ENCODE results near the gene ADARB2. TPM values are rescaled to one million over a fixed set of nuclear protein-coding genes. Genes with fewer than 3 reads are reported as not detected.

ADARB2 gene
- total and polyA plus RNA-seq, 2 donors (not counting 1 experiment from before 2014, with no cell fraction given), result not detected

DNA sequence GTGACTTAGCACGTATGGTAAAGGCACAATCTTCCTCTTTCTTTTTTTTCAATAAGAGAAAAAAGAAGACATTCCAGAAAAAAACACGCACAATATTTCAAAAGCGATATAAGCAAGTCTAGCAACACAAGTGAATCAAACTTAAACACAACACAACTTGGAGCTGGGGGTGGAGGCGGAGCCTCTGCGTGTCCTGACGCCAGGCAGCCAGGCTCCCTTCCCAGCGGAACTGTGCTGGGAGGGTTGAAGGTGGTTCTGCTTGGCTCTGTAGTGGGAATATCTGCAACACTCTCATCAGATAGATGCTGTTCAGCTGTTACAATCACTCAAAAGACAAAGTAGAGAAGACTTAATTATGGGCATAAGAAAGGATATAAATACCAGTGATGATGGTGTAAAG is 469.8 kb downstream of the ADARB2 start:
- no peaks in the 10 kb centered on the region for H3K4me1 ChIP-seq (ENCODE audit: control insufficient read depth, extremely low read depth, insufficient read depth, low read length)
- H3K4me3 ChIP-seq (replicated peaks in 1 of 4; ENCODE audit: control extremely low read depth in 1 of 4, insufficient read depth in 1 of 4, low read depth in 3 of 4, low read length in 4 of 4), result no peak overlapping the region
- H3K79me2 ChIP-seq (ENCODE audit: control insufficient read depth, insufficient read depth, low read length), result no peaks in the 10 kb centered on the region
- TF ChIP-seq EZH2 (IDR thresholded peaks at IDR 0.05; ENCODE audit: low read length, missing control alignments), result no peak
- TF ChIP-seq, protein P1, sequence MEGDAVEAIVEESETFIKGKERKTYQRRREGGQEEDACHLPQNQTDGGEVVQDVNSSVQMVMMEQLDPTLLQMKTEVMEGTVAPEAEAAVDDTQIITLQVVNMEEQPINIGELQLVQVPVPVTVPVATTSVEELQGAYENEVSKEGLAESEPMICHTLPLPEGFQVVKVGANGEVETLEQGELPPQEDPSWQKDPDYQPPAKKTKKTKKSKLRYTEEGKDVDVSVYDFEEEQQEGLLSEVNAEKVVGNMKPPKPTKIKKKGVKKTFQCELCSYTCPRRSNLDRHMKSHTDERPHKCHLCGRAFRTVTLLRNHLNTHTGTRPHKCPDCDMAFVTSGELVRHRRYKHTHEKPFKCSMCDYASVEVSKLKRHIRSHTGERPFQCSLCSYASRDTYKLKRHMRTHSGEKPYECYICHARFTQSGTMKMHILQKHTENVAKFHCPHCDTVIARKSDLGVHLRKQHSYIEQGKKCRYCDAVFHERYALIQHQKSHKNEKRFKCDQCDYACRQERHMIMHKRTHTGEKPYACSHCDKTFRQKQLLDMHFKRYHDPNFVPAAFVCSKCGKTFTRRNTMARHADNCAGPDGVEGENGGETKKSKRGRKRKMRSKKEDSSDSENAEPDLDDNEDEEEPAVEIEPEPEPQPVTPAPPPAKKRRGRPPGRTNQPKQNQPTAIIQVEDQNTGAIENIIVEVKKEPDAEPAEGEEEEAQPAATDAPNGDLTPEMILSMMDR (conservative IDR thresholded peaks at IDR 0.05 in 1 of 2, IDR thresholded peaks at IDR 0.05 in 1 of 2; ENCODE audit: low read depth in 1 of 2, low read length in 2 of 2), result no peak
- H3K27ac ChIP-seq (ENCODE audit: insufficient read depth, low read length), result no peak overlapping the region
- H3K4me2 ChIP-seq (ENCODE audit: extremely low read depth, insufficient read depth, low read length), result no peak overlapping the region
- H3K36me3 ChIP-seq (ENCODE audit: control insufficient read depth, insufficient read depth, low read length), result no peaks in the 10 kb centered on the region
- no peaks in the 10 kb centered on the region for H4K20me1 ChIP-seq (ENCODE audit: control insufficient read depth, extremely low read depth, insufficient read depth, low read length)
- no peak for DNase-seq (ENCODE audit: low read depth in 2 of 2)
- H3K9me3 ChIP-seq (ENCODE audit: control insufficient read depth, insufficient read depth, low read depth, low read length), result no peaks in the 10 kb centered on the region
- H3K9ac ChIP-seq (ENCODE audit: insufficient read depth, low read length), result no peak overlapping the region
- no peaks in the 10 kb centered on the region for H3K27me3 ChIP-seq (ENCODE audit: control insufficient read depth, insufficient read depth, low read length)
- H2AFZ ChIP-seq (ENCODE audit: low read length), result no peak overlapping the region

DNA sequence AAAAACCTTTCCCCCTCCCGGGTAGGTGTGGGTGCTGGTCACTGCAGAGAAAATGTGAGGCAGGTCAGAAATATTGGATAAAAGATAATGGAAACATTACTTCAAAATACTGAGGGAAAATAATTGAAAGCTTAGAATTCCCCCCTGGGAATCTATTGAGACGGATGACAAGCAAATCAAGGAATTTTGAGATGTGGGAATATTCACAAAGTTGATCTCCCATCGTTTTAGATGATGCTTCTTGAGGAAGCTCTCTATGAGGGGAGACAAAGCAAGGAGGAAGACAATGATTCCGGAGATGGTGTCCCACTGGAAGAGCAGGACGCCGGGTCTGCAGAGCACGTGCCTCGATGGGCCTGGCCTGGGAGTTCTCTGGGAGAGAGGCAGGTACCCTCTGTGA is 470.2 kb downstream of the ADARB2 start:
- H4K20me1 ChIP-seq (ENCODE audit: control insufficient read depth, extremely low read depth, insufficient read depth, low read length), result no peaks in the 10 kb centered on the region
- TF ChIP-seq EZH2 (IDR thresholded peaks at IDR 0.05; ENCODE audit: low read length, missing control alignments), result no peak
- TF ChIP-seq, protein P1 (conservative IDR thresholded peaks at IDR 0.05 in 1 of 2, IDR thresholded peaks at IDR 0.05 in 1 of 2; ENCODE audit: low read depth in 1 of 2, low read length in 2 of 2), result no peak
- H3K4me3 ChIP-seq (replicated peaks in 1 of 4; ENCODE audit: control extremely low read depth in 1 of 4, insufficient read depth in 1 of 4, low read depth in 3 of 4, low read length in 4 of 4), result no peak overlapping the region
- no peak overlapping the region for H3K27ac ChIP-seq (ENCODE audit: insufficient read depth, low read length)
- no peak overlapping the region for H3K4me2 ChIP-seq (ENCODE audit: extremely low read depth, insufficient read depth, low read length)
- H3K36me3 ChIP-seq (ENCODE audit: control insufficient read depth, insufficient read depth, low read length), result no peaks in the 10 kb centered on the region
- no peaks in the 10 kb centered on the region for H3K4me1 ChIP-seq (ENCODE audit: control insufficient read depth, extremely low read depth, insufficient read depth, low read length)
- no peaks in the 10 kb centered on the region for H3K9me3 ChIP-seq (ENCODE audit: control insufficient read depth, insufficient read depth, low read depth, low read length)
- no peak overlapping the region for H3K9ac ChIP-seq (ENCODE audit: insufficient read depth, low read length)
- DNase-seq (ENCODE audit: low read depth in 2 of 2), result no peak
- H3K79me2 ChIP-seq (ENCODE audit: control insufficient read depth, insufficient read depth, low read length), result no peaks in the 10 kb centered on the region
- H3K27me3 ChIP-seq (ENCODE audit: control insufficient read depth, insufficient read depth, low read length), result no peaks in the 10 kb centered on the region
- no peak overlapping the region for H2AFZ ChIP-seq (ENCODE audit: low read length)

DNA sequence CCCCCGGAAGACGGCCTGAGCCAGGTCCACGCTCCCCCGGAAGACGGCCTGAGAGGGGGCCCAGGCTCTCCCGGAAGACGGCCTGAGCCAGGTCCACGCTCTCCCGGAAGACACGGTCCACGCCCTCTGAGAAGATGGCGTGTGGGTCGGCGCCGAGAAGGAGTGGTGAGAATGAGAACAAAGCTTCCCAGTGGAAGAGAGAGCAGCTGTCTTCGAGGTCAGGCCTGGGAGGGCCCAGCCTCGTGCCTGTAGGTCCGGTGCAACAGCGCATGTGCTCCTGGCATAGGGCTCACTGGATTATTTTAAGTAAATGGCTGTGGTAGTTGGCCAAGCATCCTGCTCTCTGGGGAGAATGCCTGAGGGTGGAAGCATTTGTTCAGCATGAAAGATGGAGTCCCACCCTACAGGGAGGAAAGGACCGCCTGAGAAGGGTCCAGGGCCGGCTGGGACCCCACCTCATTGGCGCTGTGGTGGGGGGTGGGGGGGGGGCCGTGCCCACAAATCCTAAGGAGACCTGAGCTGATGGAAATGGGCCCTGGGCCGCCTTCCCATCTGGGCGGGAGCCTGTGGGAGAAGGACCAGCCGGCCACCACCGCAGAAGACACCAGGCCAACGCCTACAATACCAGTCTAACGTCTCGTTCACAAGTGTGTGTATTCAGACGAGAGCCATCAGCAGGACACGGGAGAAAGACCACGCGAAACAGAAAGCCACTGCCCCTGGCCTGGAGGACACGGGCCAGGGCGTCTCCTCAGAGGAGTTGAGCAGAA is 471.1 kb downstream of the ADARB2 start:
- TF ChIP-seq, protein P1 (conservative IDR thresholded peaks at IDR 0.05 in 1 of 2, IDR thresholded peaks at IDR 0.05 in 1 of 2; ENCODE audit: low read depth in 1 of 2, low read length in 2 of 2), result no peak
- no peak for TF ChIP-seq EZH2 (IDR thresholded peaks at IDR 0.05; ENCODE audit: low read length, missing control alignments)
- Histone ChIP-seq H3K27ac (ENCODE audit: insufficient read depth, low read length) (no peak overlapping the region), H3K9ac (ENCODE audit: insufficient read depth, low read length) (no peak overlapping the region), H3K4me3 (replicated peaks in 1 of 4; ENCODE audit: control extremely low read depth in 1 of 4, insufficient read depth in 1 of 4, low read depth in 3 of 4, low read length in 4 of 4) (no peak overlapping the region), H3K4me1 (ENCODE audit: control insufficient read depth, extremely low read depth, insufficient read depth, low read length) (no peaks in the 10 kb centered on the region), H3K27me3 (ENCODE audit: control insufficient read depth, insufficient read depth, low read length) (no peaks in the 10 kb centered on the region), H3K9me3 (ENCODE audit: control insufficient read depth, insufficient read depth, low read depth, low read length) (no peaks in the 10 kb centered on the region), H4K20me1 (ENCODE audit: control insufficient read depth, extremely low read depth, insufficient read depth, low read length) (no peaks in the 10 kb centered on the region), H3K4me2 (ENCODE audit: extremely low read depth, insufficient read depth, low read length) (no peak overlapping the region), H3K79me2 (ENCODE audit: control insufficient read depth, insufficient read depth, low read length) (no peaks in the 10 kb centered on the region), H2AFZ (ENCODE audit: low read length) (no peak overlapping the region), H3K36me3 (ENCODE audit: control insufficient read depth, insufficient read depth, low read length) (no peaks in the 10 kb centered on the region)
- DNase-seq (ENCODE audit: low read depth in 2 of 2), result no peak
